SK-N-SH treated with all-trans-retinoic acid at 6 μM for 48 hours (cell line): Measurements from ENCODE around the gene CFAP299.
A peak's percentile ranks its signal among the peaks of the same experiment; 100 is the strongest.

Source experiments
- ATAC-seq: fragments of 200-7000 bp; cut with Tn5 transposase; 3 replicates; pipeline ENCODE4 v1.9.1; 2020; ENCODE audit warnings: mild to moderate bottlenecking, moderate library complexity
- BACH2 ChIP-seq: fragments of 250-450 bp; sonication (Bioruptor Pico); IDR thresholded peaks from 2 replicates; pipeline ENCODE4 v1.9.0; 2021; ENCODE audit warnings: mild to moderate bottlenecking, borderline replicate concordance
- CREB5 ChIP-seq: fragments of 250-450 bp; sonication (Bioruptor Pico); IDR thresholded peaks from 2 replicates; pipeline ENCODE4 v1.5.1; 2020; ENCODE audit warnings: low read depth, mild to moderate bottlenecking, moderate library complexity
- CSDC2 ChIP-seq: fragments of 250-450 bp; sonication (Bioruptor Pico); IDR thresholded peaks from 2 replicates; pipeline ENCODE4 v1.5.0; 2020; ENCODE audit warnings: mild to moderate bottlenecking, moderate library complexity
- CSRNP3 ChIP-seq: fragments of 250-450 bp; sonication (Bioruptor Pico); IDR thresholded peaks from 2 replicates; pipeline ENCODE4 v1.5.1; 2021; ENCODE audit warnings: mild to moderate bottlenecking, moderate library complexity
- ESRRG ChIP-seq: fragments of 250-450 bp; sonication (Bioruptor Pico); IDR thresholded peaks from 2 replicates; pipeline ENCODE4 v1.6.1; 2021; ENCODE audit warnings: mild to moderate bottlenecking
- GLIS3 ChIP-seq: fragments of 250-450 bp; sonication (Bioruptor Pico); IDR thresholded peaks from 2 replicates; pipeline ENCODE4 v1.5.0; 2020; ENCODE audit warnings: mild to moderate bottlenecking, moderate library complexity
- ISL1 ChIP-seq: fragments of 250-450 bp; sonication (Bioruptor Pico); IDR thresholded peaks from 2 replicates; pipeline ENCODE4 v2.1.2; 2022; ENCODE audit warnings: mild to moderate bottlenecking, moderate library complexity
- OSR1 ChIP-seq: fragments of 250-450 bp; sonication (Bioruptor Pico); IDR thresholded peaks from 2 replicates; pipeline ENCODE4 v1.8.0; 2022; ENCODE audit warnings: moderate library complexity, mild to moderate bottlenecking, inconsistent platforms
- POU6F1 ChIP-seq: fragments of 250-450 bp; sonication (Bioruptor Pico); IDR thresholded peaks from 2 replicates; pipeline ENCODE4 v1.8.0; 2021; ENCODE audit warnings: low read depth, mild to moderate bottlenecking, moderate library complexity, borderline replicate concordance
- PPARA ChIP-seq: fragments of 250-450 bp; sonication (Bioruptor Pico); IDR thresholded peaks from 2 replicates; pipeline ENCODE4 v1.5.0; 2020; ENCODE audit warnings: mild to moderate bottlenecking, borderline replicate concordance
- SNAI2 ChIP-seq: fragments of 250-450 bp; sonication (Bioruptor Pico); IDR thresholded peaks from 2 replicates; pipeline ENCODE4 v1.5.0; 2020; ENCODE audit warnings: mild to moderate bottlenecking, moderate library complexity
- TCF4 ChIP-seq: fragments of 250-450 bp; sonication (Bioruptor Pico); IDR thresholded peaks from 2 replicates; pipeline ENCODE4 v1.8.0; 2021; ENCODE audit warnings: mild to moderate bottlenecking, moderate library complexity, borderline replicate concordance
- TOX ChIP-seq: fragments of 250-450 bp; sonication (Bioruptor Pico); IDR thresholded peaks from 2 replicates; pipeline ENCODE4 v1.8.0; 2021; ENCODE audit warnings: mild to moderate bottlenecking, moderate library complexity, borderline replicate concordance
- TSHZ2 ChIP-seq: fragments of 250-450 bp; sonication (Bioruptor Pico); IDR thresholded peaks from 2 replicates; pipeline ENCODE4 v1.5.0; 2020; ENCODE audit warnings: mild to moderate bottlenecking, moderate library complexity
- ZC3H10 ChIP-seq: fragments of 250-450 bp; sonication (Bioruptor Pico); IDR thresholded peaks from 2 replicates; pipeline ENCODE4 v1.5.1; 2021; ENCODE audit warnings: mild to moderate bottlenecking, moderate library complexity
- ZFP3 ChIP-seq: fragments of 250-450 bp; sonication (Bioruptor Pico); IDR thresholded peaks from 2 replicates; pipeline ENCODE4 v1.5.0; 2020; ENCODE audit warnings: mild to moderate bottlenecking, moderate library complexity
- ZNF565 ChIP-seq: fragments of 450-650 bp; formaldehyde crosslinking; conservative IDR thresholded peaks from 2 replicates; pipeline ENCODE4 v1.5.0; 2020; ENCODE audit warnings: low read depth, mild to moderate bottlenecking, moderate library complexity
- ZNF70 ChIP-seq: fragments of 450-650 bp; formaldehyde crosslinking; IDR thresholded peaks from 2 replicates; pipeline ENCODE4 v1.5.0; 2020; ENCODE audit warnings: mild to moderate bottlenecking, moderate library complexity
- ZNF8 ChIP-seq: fragments of 450-650 bp; formaldehyde crosslinking; IDR thresholded peaks from 2 replicates; pipeline ENCODE4 v1.5.0; 2020; ENCODE audit warnings: mild to moderate bottlenecking, moderate library complexity

CFAP299 gene

GRCh38 chr4:80343887-80344286 is 8.4 kb downstream of the CFAP299 start:
- ATAC-seq, result no peak

GRCh38 chr4:80360084-80360483 is 24.6 kb downstream of the CFAP299 start:
- no peak for ATAC-seq
- no peak for TF ChIP-seq PPARA (CRISPR knock-in tag)
- TF ChIP-seq ESRRG, result no peak
- no peak for TF ChIP-seq BACH2 (CRISPR knock-in tag)

More at GRCh38 chr4:80343887-80344286, 8.4 kb downstream of the CFAP299 start:
- TF ChIP-seq PPARA (CRISPR knock-in tag) (no peak), CSRNP3 (no peak), ISL1 (CRISPR knock-in tag) (no peak), ZNF8 (CRISPR knock-in tag) (no peak), CSDC2 (CRISPR knock-in tag) (no peak)
- TF ChIP-seq, all 23 proteins: peak for 0

GRCh38 chr4:80360900-80361299 is 25.4 kb downstream of the CFAP299 start:
- TF ChIP-seq GLIS3 (CRISPR knock-in tag) (no peak), ZNF565 (no peak), ISL1 (CRISPR knock-in tag) (no peak), POU6F1 (no peak), BACH2 (CRISPR knock-in tag) (no peak), CSDC2 (CRISPR knock-in tag) (no peak), SNAI2 (no peak), ZC3H10 (no peak), TOX (CRISPR knock-in tag) (no peak), CSRNP3 (no peak), ZNF70 (no peak), ZNF8 (CRISPR knock-in tag) (no peak), TCF4 (CRISPR knock-in tag) (no peak), ESRRG (no peak), TSHZ2 (no peak)
- TF ChIP-seq, all 23 proteins: peak for 0
- no peak; the same call in 2 of the 3 replicates for ATAC-seq

GRCh38 chr4:80361329-80361900 is 25.9 kb downstream of the CFAP299 start:
- TF ChIP-seq BACH2 (CRISPR knock-in tag), result no peak
- TF ChIP-seq TCF4 (CRISPR knock-in tag), result no peak
- TF ChIP-seq TOX (CRISPR knock-in tag), result no peak
- TF ChIP-seq ZNF70, result no peak
- no peak for TF ChIP-seq POU6F1
- TF ChIP-seq ZC3H10, result no peak
- TF ChIP-seq ZFP3, result no peak
- no peak for TF ChIP-seq OSR1 (CRISPR knock-in tag)
- no peak for TF ChIP-seq CREB5 (CRISPR knock-in tag)
- no peak for TF ChIP-seq SNAI2
- no peak for TF ChIP-seq GLIS3 (CRISPR knock-in tag)
- no peak for TF ChIP-seq ESRRG
- TF ChIP-seq TSHZ2, result no peak
- TF ChIP-seq, all 23 proteins: peak for 0
- ATAC-seq, result peak; percentile 53; the same call in 2 of the 3 replicates
